ENCODE results near the gene MTCP1. TPM values are rescaled to one million over a fixed set of nuclear protein-coding genes. Genes with fewer than 3 reads are reported as not detected.

MTCP1 gene
- polyA plus RNA-seq, 1 donor from 2014 or later, result 1.1 TPM

- H3K27ac ChIP-seq (ENCODE audit: low read length), result no peak overlapping the region
- no peak overlapping the region for H2AFZ ChIP-seq (ENCODE audit: low read depth, low read length)
- no peaks in the 10 kb centered on the region for H3K27me3 ChIP-seq (ENCODE audit: insufficient read depth, low read depth, low read length)
- no peaks in the 10 kb centered on the region for H3F3A ChIP-seq (ENCODE audit: insufficient read depth, low read length, poor library complexity, severe bottlenecking)
- H3K9me3 ChIP-seq (ENCODE audit: low read length), result no peaks in the 10 kb centered on the region
- H3K9ac ChIP-seq (ENCODE audit: low read length), result no peak overlapping the region
- H3K9me2 ChIP-seq (ENCODE audit: insufficient read depth, low read length), result no peaks in the 10 kb centered on the region
- H3K79me2 ChIP-seq (replicated peaks; ENCODE audit: insufficient read depth, low read length), result peaks cover 14% of the 10 kb centered on the region
- H3K36me3 ChIP-seq (ENCODE audit: insufficient read depth, low read length), result no peaks in the 10 kb centered on the region
- no peak overlapping the region for H3K4me3 ChIP-seq (ENCODE audit: low read length)
- H4K20me1 ChIP-seq (ENCODE audit: insufficient read depth), result no peaks in the 10 kb centered on the region
- H3K4me2 ChIP-seq (ENCODE audit: low read length), result no peak overlapping the region
- no peak for TF ChIP-seq EP300 (conservative IDR thresholded peaks at IDR 0.05; ENCODE audit: poor library complexity, severe bottlenecking)
- no peak for TF ChIP-seq POLR2AphosphoS5 (IDR thresholded peaks at IDR 0.05)
- no peak for TF ChIP-seq RAD21 (conservative IDR thresholded peaks at IDR 0.05)
- TF ChIP-seq REST (IDR thresholded peaks at IDR 0.05; ENCODE audit: borderline replicate concordance), result no peak
- TF ChIP-seq TAF1 (IDR thresholded peaks at IDR 0.05; ENCODE audit: low read depth), result no peak
- no peak for TF ChIP-seq MXI1 (conservative IDR thresholded peaks at IDR 0.05; ENCODE audit: poor library complexity, severe bottlenecking)
- TF ChIP-seq SMC3 (conservative IDR thresholded peaks at IDR 0.05; ENCODE audit: poor library complexity), result no peak
- TF ChIP-seq CTCF (IDR thresholded peaks at IDR 0.05; ENCODE audit: poor library complexity, severe bottlenecking), result no peak
- TF ChIP-seq EZH2 (IDR thresholded peaks at IDR 0.05; ENCODE audit: borderline replicate concordance, insufficient read depth, low read length, poor library complexity, severe bottlenecking), result no peak
Observed at GRCh38 chrX:155023907-155024833, 46.8 kb downstream of the MTCP1 start.

- no peak within 1 kb of the TSS for H3K4me3 ChIP-seq (ENCODE audit: low read length)
- H3K36me3 ChIP-seq (ENCODE audit: insufficient read depth, low read length), result no peaks in the 10 kb centered on the region
- no peaks in the 10 kb centered on the region for H3K27me3 ChIP-seq (ENCODE audit: insufficient read depth, low read depth, low read length)
- H3F3A ChIP-seq (ENCODE audit: insufficient read depth, low read length, poor library complexity, severe bottlenecking), result no peaks in the 10 kb centered on the region
- no peaks in the 10 kb centered on the region for H4K20me1 ChIP-seq (ENCODE audit: insufficient read depth)
- no peak within 1 kb of the TSS for H2AFZ ChIP-seq (ENCODE audit: low read depth, low read length)
- H3K9me3 ChIP-seq (ENCODE audit: low read length), result no peaks in the 10 kb centered on the region
- no peak for TF ChIP-seq POLR2AphosphoS5 (IDR thresholded peaks at IDR 0.05)
- TF ChIP-seq CTCF (IDR thresholded peaks at IDR 0.05; ENCODE audit: poor library complexity, severe bottlenecking), result no peak
- no peak for TF ChIP-seq REST (IDR thresholded peaks at IDR 0.05; ENCODE audit: borderline replicate concordance)
- TF ChIP-seq SMC3 (conservative IDR thresholded peaks at IDR 0.05; ENCODE audit: poor library complexity), result no peak
- TF ChIP-seq EP300 (conservative IDR thresholded peaks at IDR 0.05; ENCODE audit: poor library complexity, severe bottlenecking), result no peak
- no peak for TF ChIP-seq MXI1 (conservative IDR thresholded peaks at IDR 0.05; ENCODE audit: poor library complexity, severe bottlenecking)
- TF ChIP-seq TAF1 (IDR thresholded peaks at IDR 0.05; ENCODE audit: low read depth), result no peak
- TF ChIP-seq RAD21 (conservative IDR thresholded peaks at IDR 0.05), result no peak
- TF ChIP-seq EZH2 (IDR thresholded peaks at IDR 0.05; ENCODE audit: borderline replicate concordance, insufficient read depth, low read length, poor library complexity, severe bottlenecking), result no peak
- H3K4me2 ChIP-seq (ENCODE audit: low read length), result no peak within 1 kb of the TSS
- H3K9ac ChIP-seq (ENCODE audit: low read length), result no peak within 1 kb of the TSS
- no peak within 1 kb of the TSS for H3K27ac ChIP-seq (ENCODE audit: low read length)
- no peaks in the 10 kb centered on the region for H3K79me2 ChIP-seq (replicated peaks; ENCODE audit: insufficient read depth, low read length)
- no peaks in the 10 kb centered on the region for H3K9me2 ChIP-seq (ENCODE audit: insufficient read depth, low read length)
Observed at GRCh38 chrX:155022585-155022984, 48.4 kb downstream of the MTCP1 start, which contains the start of gene F8. Gene F8, minus strand, starts transcription at chrX:155022723. Its CDS starts 171 bp downstream, at chrX:155022552.

Data from neural cell (in vitro differentiated cells).